Activated CD4-positive, alpha-beta memory T cell treated with anti-CD3 and anti-CD28 coated beads, Interleukin-2, amount 10 ng/mL, durations not matched to agents 7 days and 5 days (primary cell): ENCODE data around the gene FETUB. TPM values are rescaled to one million over a fixed set of nuclear protein-coding genes. Genes with fewer than 3 reads are reported as not detected.
"Not testable (repeated sequence)": the region's sequence is repeated elsewhere in the genome, so short reads cannot be mapped to it uniquely, and the experiment has no call there.

Experiments
- CTCF ChIA-PET: fragments of 350-600 bp; sonication (Branson Sonifier 250); formaldehyde crosslinking; loops from one replicate; lab custom pipeline; 2021; ENCODE audit warnings: antibody characterized with exemption, inconsistent platforms; lab: Charles Lee
- POLR2A ChIA-PET: fragments of 350-600 bp; sonication (Branson Sonifier 250); formaldehyde crosslinking; loops from one replicate; lab custom pipeline; 2021; ENCODE audit warnings: antibody characterized with exemption; lab: Charles Lee
- DNase-seq: peaks from one replicate; pipeline ENCODE4 v3.0.0-alpha.2; 2020
- H3K27ac Mint-ChIP-seq: one replicate; pipeline ENCODE4 v1.8.0; 2021; ENCODE audit warnings: mild to moderate bottlenecking, mixed read lengths
- H3K27me3 Mint-ChIP-seq: one replicate; pipeline ENCODE4 v1.8.0; 2021; ENCODE audit warnings: mixed read lengths
- H3K36me3 Mint-ChIP-seq: one replicate; pipeline ENCODE4 v1.8.0; 2021; ENCODE audit warnings: low read depth, mixed read lengths
- H3K4me1 Mint-ChIP-seq: one replicate; pipeline ENCODE4 v1.8.0; 2021; ENCODE audit warnings: mixed read lengths
- H3K4me3 Mint-ChIP-seq: one replicate; pipeline ENCODE4 v1.8.0; 2021; ENCODE audit warnings: mild to moderate bottlenecking, mixed read lengths
- H3K9me3 Mint-ChIP-seq: one replicate; pipeline ENCODE4 v1.8.0; 2021; ENCODE audit warnings: mixed read lengths
- total RNA-seq, 2 experiments: library from RNA; stranded (reverse); gene quantifications; one replicate each; pipeline ENCODE4 v1.2.3, GENCODE V29; 2021

FETUB gene
- total RNA-seq, 2 experiments from 2014 or later: not detected

GRCh38 chr3:186694288-186695032 lies 54.3 kb downstream of the FETUB start:
- ChIA-PET CTCF (no interaction called here), POLR2A (no interaction called here)
- H3K4me3 Mint-ChIP-seq: no peak overlapping the region
- H3K9me3 Mint-ChIP-seq: no peaks in the 10 kb centered on the region
- H3K36me3 Mint-ChIP-seq: no peaks in the 10 kb centered on the region
- DNase-seq: no peak
- H3K27me3 Mint-ChIP-seq: peaks cover 30% of the 10 kb centered on the region
- no peak overlapping the region for H3K27ac Mint-ChIP-seq
- H3K4me1 Mint-ChIP-seq: no peaks in the 10 kb centered on the region

GRCh38 chr3:186696522-186696921 lies 56.3 kb downstream of the FETUB start:
- ChIA-PET POLR2A (no interaction called here), CTCF (interaction anchor here (1.9 kb wide), 1 partner anchor 125 kb away, joined by 4 read pairs; no protein-coding TSS in a partner anchor)
- no peak overlapping the region for H3K27ac Mint-ChIP-seq
- H3K4me3 Mint-ChIP-seq: no peak overlapping the region
- no peak for DNase-seq
- peaks cover 9% of the 10 kb centered on the region for H3K4me1 Mint-ChIP-seq
- H3K9me3 Mint-ChIP-seq: no peaks in the 10 kb centered on the region
- no peaks in the 10 kb centered on the region for H3K36me3 Mint-ChIP-seq
- H3K27me3 Mint-ChIP-seq: peaks cover 18% of the 10 kb centered on the region

DNA sequence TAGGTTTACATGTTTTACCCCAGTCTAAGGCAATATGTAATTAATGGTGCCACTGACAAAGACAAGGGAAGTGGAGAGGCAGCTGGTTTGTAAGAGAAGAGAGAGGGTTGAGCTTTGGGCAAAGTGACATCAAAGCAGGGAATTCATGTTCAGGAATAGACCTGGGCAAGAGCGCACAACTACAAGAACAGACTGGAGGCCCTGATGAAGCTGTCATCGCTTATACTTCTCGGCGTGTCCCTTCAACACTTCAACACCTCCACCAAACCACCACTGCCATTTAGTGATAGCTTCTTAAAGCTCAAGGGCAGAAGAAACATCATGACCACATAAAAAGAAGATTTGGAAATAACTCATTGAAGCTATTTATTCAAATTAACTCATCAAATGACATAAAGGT lies 57.3 kb downstream of the FETUB start:
- CTCF ChIA-PET: interaction anchor here (1.9 kb wide), 1 partner anchor 124 kb away, joined by 4 read pairs; no protein-coding TSS in a partner anchor
- Mint-ChIP-seq H3K4me1 (peaks cover 9% of the 10 kb centered on the region), H3K9me3 (no peaks in the 10 kb centered on the region), H3K36me3 (no peaks in the 10 kb centered on the region), H3K27me3 (peaks cover 16% of the 10 kb centered on the region), H3K27ac (no peak overlapping the region), H3K4me3 (no peak overlapping the region)
- DNase-seq: no peak
- POLR2A ChIA-PET: no interaction called here

DNA sequence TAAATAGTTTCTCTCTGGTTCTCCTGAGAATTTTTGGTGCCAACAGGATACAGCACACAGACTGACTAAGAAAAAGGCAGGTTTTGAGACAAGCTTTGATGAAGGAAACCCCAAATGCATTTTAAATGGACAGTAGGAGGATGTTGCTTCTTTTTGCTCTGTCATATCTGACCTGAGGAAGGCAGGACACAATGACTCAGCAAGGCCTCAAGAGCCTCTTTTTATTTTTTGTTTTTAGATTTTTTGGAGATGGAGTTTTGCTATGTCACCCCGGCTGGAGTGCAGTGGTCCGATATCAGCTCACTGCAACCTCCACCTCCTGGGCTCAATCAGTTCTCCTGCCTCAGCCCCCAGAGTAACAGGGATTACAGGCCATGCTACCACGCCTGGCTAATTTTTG lies 60.1 kb downstream of the FETUB start:
- H3K9me3 Mint-ChIP-seq: no peaks in the 10 kb centered on the region
- CTCF ChIA-PET: no interaction called here
- no peak overlapping the region for H3K4me3 Mint-ChIP-seq
- no peak overlapping the region for H3K27ac Mint-ChIP-seq
- H3K27me3 Mint-ChIP-seq: peaks cover 24% of the 10 kb centered on the region
- peaks cover 10% of the 10 kb centered on the region for H3K4me1 Mint-ChIP-seq
- no peaks in the 10 kb centered on the region for H3K36me3 Mint-ChIP-seq
- POLR2A ChIA-PET: interaction anchor here (1.0 kb wide), 1 partner anchor 83 kb away, joined by 4 read pairs; the partner anchor contains the start of gene EIF4A2
- no peak for DNase-seq

DNA sequence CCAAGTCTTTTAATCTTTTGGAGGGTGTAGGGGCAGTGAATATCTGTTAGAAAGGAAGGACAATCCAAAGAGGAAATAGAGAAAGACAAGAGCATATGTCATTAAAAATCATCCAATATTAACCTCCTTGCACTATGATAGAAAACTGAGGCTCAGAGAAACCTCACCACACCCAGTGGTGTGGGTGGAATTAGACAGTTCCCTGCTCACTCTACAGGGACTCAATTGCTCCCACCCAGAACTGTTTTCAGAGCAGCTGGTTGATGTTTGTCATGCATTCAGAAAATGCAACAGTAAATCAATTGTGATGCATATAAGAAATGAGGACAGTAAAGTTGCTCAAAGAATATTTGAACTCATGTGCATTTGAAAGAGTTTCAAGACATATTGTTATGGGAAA lies 62.3 kb downstream of the FETUB start:
- Mint-ChIP-seq H3K4me1 (peaks cover 20% of the 10 kb centered on the region), H3K27me3 (peaks cover 37% of the 10 kb centered on the region)
- H3K27ac Mint-ChIP-seq, H3K36me3 Mint-ChIP-seq, CTCF ChIA-PET, POLR2A ChIA-PET, H3K4me3 Mint-ChIP-seq, H3K9me3 Mint-ChIP-seq, DNase-seq: not testable (repeated sequence)

Other genes starting within 250 kb of the FETUB start
- gene CRYGS, start 96.0 kb upstream of the FETUB start, total RNA-seq: 1 to 10 TPM; 4.1 to 4.8 TPM
- 10 to 100 TPM; 11.9 to 13.5 TPM for gene TBCCD1, start 73.1 kb upstream of the FETUB start, total RNA-seq
- 10 to 100 TPM; 50.7 to 55.7 TPM for gene DNAJB11, start 69.7 kb upstream of the FETUB start, total RNA-seq
- gene AHSG, start 27.3 kb upstream of the FETUB start, total RNA-seq: not detected
- gene HRG, start 25.6 kb downstream of the FETUB start, total RNA-seq: not detected
- not detected for gene KNG1, start 77.0 kb downstream of the FETUB start, total RNA-seq
- 100 to 1,000 TPM; 385 to 388 TPM for gene EIF4A2, start 143.2 kb downstream of the FETUB start, total RNA-seq
- 10 to 100 TPM; 85.5 to 89.3 TPM for gene RFC4, start 166.1 kb downstream of the FETUB start, total RNA-seq
- not detected for gene ADIPOQ, start 202.3 kb downstream of the FETUB start, total RNA-seq